ENCODE measurements around the gene CD81. TPM values are rescaled to one million over a fixed set of nuclear protein-coding genes. Genes with fewer than 3 reads are reported as not detected.

Gene CD81
- total RNA-seq, 4 donors from 2014 or later: 54.5 to 87.0 (median 66.8) TPM

GRCh38 chr11:2415171-2415570, 38.1 kb downstream of the CD81 start:
- in situ Hi-C loops (cut with MboI; ENCODE audit: low sequenced_read_pairs in 4 of 4): loop anchor here in 3 of 4 donors (5.0 to 25.0 kb wide), 2 partner anchors 98 to 228 kb away; no protein-coding TSS in a partner anchor
- DNase-seq: no peak
- no peaks in the 10 kb centered on the region for H3K9me3 ChIP-seq

GRCh38 chr11:2415601-2416380, 38.7 kb downstream of the CD81 start:
- H3K27ac ChIP-seq: no peak overlapping the region
- no peak overlapping the region for H3K4me3 ChIP-seq
- H3K9me3 ChIP-seq: no peaks in the 10 kb centered on the region
- no peaks in the 10 kb centered on the region for H3K4me1 ChIP-seq
- in situ Hi-C loops (cut with MboI; ENCODE audit: low sequenced_read_pairs in 4 of 4) (loop anchor here in 3 of 4 donors (5.0 to 25.0 kb wide), 2 partner anchors 98 to 228 kb away; no protein-coding TSS in a partner anchor), intact Hi-C loops (cut with DNase I; ENCODE audit: low total_unique reads) (loop anchor here (5.0 kb wide), 1 partner anchor 38 kb away; the partner anchor contains the start of gene CD81)
- H3K27me3 ChIP-seq: no peaks in the 10 kb centered on the region
- DNase-seq (no peak), ATAC-seq (no peak)
- no peak for TF ChIP-seq POLR2A (IDR thresholded peaks at IDR 0.05)
- H3K36me3 ChIP-seq: no peaks in the 10 kb centered on the region

More at GRCh38 chr11:2415171-2415570, 38.1 kb downstream of the CD81 start:
- Histone ChIP-seq H3K27ac (no peak overlapping the region), H3K4me3 (no peak overlapping the region), H3K27me3 (no peaks in the 10 kb centered on the region), H3K4me1 (no peaks in the 10 kb centered on the region), H3K36me3 (no peaks in the 10 kb centered on the region)
- no peak for TF ChIP-seq CTCF (IDR thresholded peaks at IDR 0.05 in 4 of 5, conservative IDR thresholded peaks at IDR 0.05 in 1 of 5)
- TF ChIP-seq POLR2A (IDR thresholded peaks at IDR 0.05): no peak
- intact Hi-C loops (cut with DNase I; ENCODE audit: low total_unique reads): loop anchor here (5.0 kb wide), 1 partner anchor 38 kb away; the partner anchor contains the start of gene CD81
- no peak for ATAC-seq

- TF ChIP-seq CTCF (IDR thresholded peaks at IDR 0.05 in 4 of 5, conservative IDR thresholded peaks at IDR 0.05 in 1 of 5) (no peak), POLR2A (IDR thresholded peaks at IDR 0.05) (no peak)
- H3K9me3 ChIP-seq: no peaks in the 10 kb centered on the region
- no peak overlapping the region for H3K27ac ChIP-seq
- no peaks in the 10 kb centered on the region for H3K36me3 ChIP-seq
- intact Hi-C loops (cut with DNase I; ENCODE audit: low total_unique reads) (loop anchor here (5.0 kb wide), 1 partner anchor 39 kb away; the partner anchor contains the start of gene CD81), in situ Hi-C loops (cut with MboI; ENCODE audit: low sequenced_read_pairs in 4 of 4) (loop anchor here in 3 of 4 donors (5.0 to 25.0 kb wide), 2 partner anchors 99 to 229 kb away; no protein-coding TSS in a partner anchor)
- ATAC-seq (no peak), DNase-seq (no peak)
- no peaks in the 10 kb centered on the region for H3K4me1 ChIP-seq
- H3K4me3 ChIP-seq: no peak overlapping the region
- no peaks in the 10 kb centered on the region for H3K27me3 ChIP-seq
Observed at GRCh38 chr11:2416765-2417164, 39.7 kb downstream of the CD81 start.

GRCh38 chr11:2417856-2418692, 41.0 kb downstream of the CD81 start:
- TF ChIP-seq CTCF (IDR thresholded peaks at IDR 0.05 in 4 of 5, conservative IDR thresholded peaks at IDR 0.05 in 1 of 5): no peak
- no peak for TF ChIP-seq POLR2A (IDR thresholded peaks at IDR 0.05)
- no peaks in the 10 kb centered on the region for H3K36me3 ChIP-seq
- H3K9me3 ChIP-seq: no peaks in the 10 kb centered on the region
- in situ Hi-C loops (cut with MboI; ENCODE audit: low sequenced_read_pairs in 4 of 4) (loop anchor here in 3 of 4 donors (5.0 to 25.0 kb wide), 2 partner anchors 101 to 231 kb away; no protein-coding TSS in a partner anchor), intact Hi-C loops (cut with DNase I; ENCODE audit: low total_unique reads) (loop anchor here (5.0 kb wide), 1 partner anchor 41 kb away; the partner anchor contains the start of gene CD81)
- H3K27ac ChIP-seq: no peak overlapping the region
- DNase-seq (no peak), ATAC-seq (no peak)
- H3K4me1 ChIP-seq: no peaks in the 10 kb centered on the region
- no peaks in the 10 kb centered on the region for H3K27me3 ChIP-seq
- no peak overlapping the region for H3K4me3 ChIP-seq

All from gastrocnemius medialis (tissue), 4 donors.